ENCODE data around the gene RIMS4. TPM values are rescaled to one million over a fixed set of nuclear protein-coding genes. Genes with fewer than 3 reads are reported as not detected.

The RIMS4 gene
- total and polyA plus RNA-seq, 9 of the 15 experiments (the other 6 are each of a cell fraction or from before 2014, with no cell fraction given) = 0.04 TPM; not detected in 8

DNA sequence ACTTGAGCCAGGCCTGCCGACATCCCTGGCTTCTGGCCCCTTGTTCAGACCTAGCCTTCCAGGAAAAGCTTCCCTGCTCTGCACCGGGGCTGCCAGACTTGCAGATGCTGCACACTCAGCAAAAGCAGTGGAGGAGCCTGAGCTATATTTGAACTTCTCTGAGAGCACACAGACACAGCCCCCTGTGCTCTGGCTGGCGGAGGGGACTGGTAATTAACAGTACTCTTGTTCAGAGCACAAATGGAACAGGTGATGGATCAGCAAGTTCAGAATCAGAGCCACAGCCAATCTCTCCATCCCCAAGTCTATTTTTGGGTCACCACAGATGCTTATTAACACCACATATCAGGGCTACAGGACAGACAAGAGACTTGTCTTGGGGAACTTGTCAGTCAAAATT lies 27.6 kb upstream of the RIMS4 start:
- CTCF ChIA-PET (ENCODE audit: low intra/inter-chr PET ratio) = no interaction called here
- H3K36me3 ChIP-seq (ENCODE audit: control insufficient read depth, insufficient read depth, low read length) = no peaks in the 10 kb centered on the region
- H3K27ac ChIP-seq (ENCODE audit: extremely low read depth, low read depth, low read length) = no peak overlapping the region
- no peak overlapping the region for H3K4me2 ChIP-seq (ENCODE audit: insufficient read depth, low read length)
- no peaks in the 10 kb centered on the region for H4K20me1 ChIP-seq (replicated peaks; ENCODE audit: control insufficient read depth, insufficient read depth, low read length)
- BruUV-seq (replicated peaks) = no TSS peak
- H3K9me1 ChIP-seq (ENCODE audit: control insufficient read depth, insufficient read depth, low read length) = no peaks in the 10 kb centered on the region
- H3K4me1 ChIP-seq (replicated peaks in 1 of 2; ENCODE audit: control insufficient read depth in 2 of 2, insufficient read depth in 2 of 2, low read length in 2 of 2) = no peaks in the 10 kb centered on the region
- no peaks in the 10 kb centered on the region for H3K9me3 ChIP-seq (replicated peaks; ENCODE audit: control insufficient read depth, insufficient read depth, low read depth, low read length)
- H3K9ac ChIP-seq (ENCODE audit: insufficient read depth in 1 of 2, low read depth in 2 of 2, low read length in 2 of 2) = no peak overlapping the region
- H2AFZ ChIP-seq (ENCODE audit: low read depth, low read length) = no peak overlapping the region
- H3K27me3 ChIP-seq (ENCODE audit: control insufficient read depth in 2 of 2, insufficient read depth in 2 of 2, low read length in 2 of 2) = peaks cover 29 to 41% of the 10 kb centered on the region in 2 experiments; a peak in 4 of 5 replicates
- in situ Hi-C loops (cut with MboI) = no loop called here
- POLR2A ChIA-PET = interaction anchor here (1.4 kb wide), 1 partner anchor 10 kb away, joined by 4 read pairs; no protein-coding TSS in a partner anchor
- no peak for FAIRE-seq
- no peak for DNase-seq (ENCODE audit: extremely low read depth in 1 of 4, low spot score in 3 of 4)
- no peak for ATAC-seq
- H3K79me2 ChIP-seq (ENCODE audit: control insufficient read depth, insufficient read depth, low read length) = no peaks in the 10 kb centered on the region
- intact Hi-C loops (cut with micrococcal nuclease) = no loop called here
- WGBS (ENCODE audit: insufficient coverage, low coverage, missing lambda C conversion rate) = 0% methylated on average over 3 of the region's 3 CpGs
- H3K4me3 ChIP-seq = no peak overlapping the region
- no peak for TF ChIP-seq EP400 (IDR thresholded peaks at IDR 0.05)
- TF ChIP-seq, protein P1, sequence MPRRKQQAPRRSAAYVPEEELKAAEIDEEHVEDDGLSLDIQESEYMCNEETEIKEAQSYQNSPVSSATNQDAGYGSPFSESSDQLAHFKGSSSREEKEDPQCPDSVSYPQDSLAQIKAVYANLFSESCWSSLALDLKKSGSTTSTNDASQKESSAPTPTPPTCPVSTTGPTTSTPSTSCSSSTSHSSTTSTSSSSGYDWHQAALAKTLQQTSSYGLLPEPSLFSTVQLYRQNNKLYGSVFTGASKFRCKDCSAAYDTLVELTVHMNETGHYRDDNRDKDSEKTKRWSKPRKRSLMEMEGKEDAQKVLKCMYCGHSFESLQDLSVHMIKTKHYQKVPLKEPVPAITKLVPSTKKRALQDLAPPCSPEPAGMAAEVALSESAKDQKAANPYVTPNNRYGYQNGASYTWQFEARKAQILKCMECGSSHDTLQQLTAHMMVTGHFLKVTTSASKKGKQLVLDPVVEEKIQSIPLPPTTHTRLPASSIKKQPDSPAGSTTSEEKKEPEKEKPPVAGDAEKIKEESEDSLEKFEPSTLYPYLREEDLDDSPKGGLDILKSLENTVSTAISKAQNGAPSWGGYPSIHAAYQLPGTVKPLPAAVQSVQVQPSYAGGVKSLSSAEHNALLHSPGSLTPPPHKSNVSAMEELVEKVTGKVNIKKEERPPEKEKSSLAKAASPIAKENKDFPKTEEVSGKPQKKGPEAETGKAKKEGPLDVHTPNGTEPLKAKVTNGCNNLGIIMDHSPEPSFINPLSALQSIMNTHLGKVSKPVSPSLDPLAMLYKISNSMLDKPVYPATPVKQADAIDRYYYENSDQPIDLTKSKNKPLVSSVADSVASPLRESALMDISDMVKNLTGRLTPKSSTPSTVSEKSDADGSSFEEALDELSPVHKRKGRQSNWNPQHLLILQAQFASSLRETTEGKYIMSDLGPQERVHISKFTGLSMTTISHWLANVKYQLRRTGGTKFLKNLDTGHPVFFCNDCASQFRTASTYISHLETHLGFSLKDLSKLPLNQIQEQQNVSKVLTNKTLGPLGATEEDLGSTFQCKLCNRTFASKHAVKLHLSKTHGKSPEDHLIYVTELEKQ (CRISPR knock-in tag; IDR thresholded peaks at IDR 0.05) = no peak
- TF ChIP-seq CBX3 (IDR thresholded peaks at IDR 0.05; ENCODE audit: borderline replicate concordance in 1 of 2, low read length in 2 of 2) = no peak
- TF ChIP-seq, protein P2, sequence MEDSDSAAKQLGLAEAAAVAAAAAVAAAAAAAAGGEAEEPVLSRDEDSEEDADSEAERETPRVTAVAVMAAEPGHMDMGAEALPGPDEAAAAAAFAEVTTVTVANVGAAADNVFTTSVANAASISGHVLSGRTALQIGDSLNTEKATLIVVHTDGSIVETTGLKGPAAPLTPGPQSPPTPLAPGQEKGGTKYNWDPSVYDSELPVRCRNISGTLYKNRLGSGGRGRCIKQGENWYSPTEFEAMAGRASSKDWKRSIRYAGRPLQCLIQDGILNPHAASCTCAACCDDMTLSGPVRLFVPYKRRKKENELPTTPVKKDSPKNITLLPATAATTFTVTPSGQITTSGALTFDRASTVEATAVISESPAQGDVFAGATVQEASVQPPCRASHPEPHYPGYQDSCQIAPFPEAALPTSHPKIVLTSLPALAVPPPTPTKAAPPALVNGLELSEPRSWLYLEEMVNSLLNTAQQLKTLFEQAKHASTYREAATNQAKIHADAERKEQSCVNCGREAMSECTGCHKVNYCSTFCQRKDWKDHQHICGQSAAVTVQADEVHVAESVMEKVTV (CRISPR knock-in tag; IDR thresholded peaks at IDR 0.05) = no peak
- TF ChIP-seq, protein P3, sequence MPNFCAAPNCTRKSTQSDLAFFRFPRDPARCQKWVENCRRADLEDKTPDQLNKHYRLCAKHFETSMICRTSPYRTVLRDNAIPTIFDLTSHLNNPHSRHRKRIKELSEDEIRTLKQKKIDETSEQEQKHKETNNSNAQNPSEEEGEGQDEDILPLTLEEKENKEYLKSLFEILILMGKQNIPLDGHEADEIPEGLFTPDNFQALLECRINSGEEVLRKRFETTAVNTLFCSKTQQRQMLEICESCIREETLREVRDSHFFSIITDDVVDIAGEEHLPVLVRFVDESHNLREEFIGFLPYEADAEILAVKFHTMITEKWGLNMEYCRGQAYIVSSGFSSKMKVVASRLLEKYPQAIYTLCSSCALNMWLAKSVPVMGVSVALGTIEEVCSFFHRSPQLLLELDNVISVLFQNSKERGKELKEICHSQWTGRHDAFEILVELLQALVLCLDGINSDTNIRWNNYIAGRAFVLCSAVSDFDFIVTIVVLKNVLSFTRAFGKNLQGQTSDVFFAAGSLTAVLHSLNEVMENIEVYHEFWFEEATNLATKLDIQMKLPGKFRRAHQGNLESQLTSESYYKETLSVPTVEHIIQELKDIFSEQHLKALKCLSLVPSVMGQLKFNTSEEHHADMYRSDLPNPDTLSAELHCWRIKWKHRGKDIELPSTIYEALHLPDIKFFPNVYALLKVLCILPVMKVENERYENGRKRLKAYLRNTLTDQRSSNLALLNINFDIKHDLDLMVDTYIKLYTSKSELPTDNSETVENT (CRISPR knock-in tag; IDR thresholded peaks at IDR 0.05) = no peak
- no peak for TF ChIP-seq FOXJ2 (tag; IDR thresholded peaks at IDR 0.05)
- TF ChIP-seq ARHGAP35 (IDR thresholded peaks at IDR 0.05; ENCODE audit: partially characterized antibody) = no peak
- TF ChIP-seq, protein P4, sequence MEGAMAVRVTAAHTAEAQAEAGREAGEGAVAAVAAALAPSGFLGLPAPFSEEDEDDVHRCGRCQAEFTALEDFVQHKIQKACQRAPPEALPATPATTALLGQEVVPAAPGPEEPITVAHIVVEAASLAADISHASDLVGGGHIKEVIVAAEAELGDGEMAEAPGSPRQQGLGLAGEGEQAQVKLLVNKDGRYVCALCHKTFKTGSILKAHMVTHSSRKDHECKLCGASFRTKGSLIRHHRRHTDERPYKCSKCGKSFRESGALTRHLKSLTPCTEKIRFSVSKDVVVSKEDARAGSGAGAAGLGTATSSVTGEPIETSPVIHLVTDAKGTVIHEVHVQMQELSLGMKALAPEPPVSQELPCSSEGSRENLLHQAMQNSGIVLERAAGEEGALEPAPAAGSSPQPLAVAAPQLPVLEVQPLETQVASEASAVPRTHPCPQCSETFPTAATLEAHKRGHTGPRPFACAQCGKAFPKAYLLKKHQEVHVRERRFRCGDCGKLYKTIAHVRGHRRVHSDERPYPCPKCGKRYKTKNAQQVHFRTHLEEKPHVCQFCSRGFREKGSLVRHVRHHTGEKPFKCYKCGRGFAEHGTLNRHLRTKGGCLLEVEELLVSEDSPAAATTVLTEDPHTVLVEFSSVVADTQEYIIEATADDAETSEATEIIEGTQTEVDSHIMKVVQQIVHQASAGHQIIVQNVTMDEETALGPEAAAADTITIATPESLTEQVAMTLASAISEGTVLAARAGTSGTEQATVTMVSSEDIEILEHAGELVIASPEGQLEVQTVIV (CRISPR knock-in tag; IDR thresholded peaks at IDR 0.05; ENCODE audit: borderline replicate concordance) = no peak
- TF ChIP-seq ZNF239 (CRISPR knock-in tag; IDR thresholded peaks at IDR 0.05) = no peak
